HCT116 (cell line): Measurements from ENCODE around the gene LDHA.

Source experiments
- ELF1 ChIP-seq: IDR thresholded peaks from 2 replicates; pipeline ENCODE4 v1.6.1; 2012; ENCODE audit warnings: low read depth, borderline replicate concordance
- POLR2A ChIP-seq: IDR thresholded peaks from 2 replicates; pipeline ENCODE4 v1.7.0; 2011; ENCODE audit warnings: borderline replicate concordance; ENCODE audit not compliant: insufficient read depth, insufficient read length; ENCODE audit errors: extremely low read depth
- RAD21 ChIP-seq: IDR thresholded peaks from 2 replicates; pipeline ENCODE4 v1.6.1; 2012; ENCODE audit warnings: low read depth, mild to moderate bottlenecking
- REST ChIP-seq: IDR thresholded peaks from 2 replicates; pipeline ENCODE4 v1.6.1; 2012; ENCODE audit warnings: low read depth
- SP1 ChIP-seq: IDR thresholded peaks from 2 replicates; pipeline ENCODE4 v1.6.1; 2012; ENCODE audit warnings: low read depth
- YY1 ChIP-seq: IDR thresholded peaks from 2 replicates; pipeline ENCODE4 v1.6.1; 2011; ENCODE audit warnings: low read length, low read depth, moderate library complexity, mild to moderate bottlenecking; ENCODE audit not compliant: insufficient replicate concordance; ENCODE audit errors: extremely low read depth
- ZFX ChIP-seq: fragments of 450-650 bp; IDR thresholded peaks from 2 replicates; pipeline ENCODE4 v1.6.1; 2017
- ZNF274 ChIP-seq: fragments of 200-500 bp; sonication (Bioruptor generic); IDR thresholded peaks from 2 replicates; pipeline ENCODE4 v1.6.1; 2014; ENCODE audit warnings: mild to moderate bottlenecking, low read depth, low read length, inconsistent platforms
- TF ChIP-seq, protein P1 (sequence below), 3 experiments: fragments of 200-600 bp in 1 of 3; sonication (generic) in 1 of 3; IDR thresholded peaks in 2 of 3; conservative IDR thresholded peaks in 1 of 3; 2 replicates each; pipeline ENCODE4 v1.5.1; 2012 to 2017; ENCODE audit warnings: low read depth in 2 of 3, low read length in 2 of 3, antibody characterized with exemption in 1 of 3, borderline replicate concordance in 1 of 3, control low read depth in 1 of 3, mild to moderate bottlenecking in 1 of 3, mixed read lengths in 1 of 3, mixed run types in 1 of 3, moderate library complexity in 1 of 3; ENCODE audit not compliant: insufficient read depth in 1 of 3
- TF ChIP-seq, protein P2 (sequence below): IDR thresholded peaks from 2 replicates; pipeline ENCODE4 v1.6.1; 2012
- TF ChIP-seq, protein P3 (sequence below): IDR thresholded peaks from 2 replicates; pipeline ENCODE4 v1.6.1; 2012

DNA sequence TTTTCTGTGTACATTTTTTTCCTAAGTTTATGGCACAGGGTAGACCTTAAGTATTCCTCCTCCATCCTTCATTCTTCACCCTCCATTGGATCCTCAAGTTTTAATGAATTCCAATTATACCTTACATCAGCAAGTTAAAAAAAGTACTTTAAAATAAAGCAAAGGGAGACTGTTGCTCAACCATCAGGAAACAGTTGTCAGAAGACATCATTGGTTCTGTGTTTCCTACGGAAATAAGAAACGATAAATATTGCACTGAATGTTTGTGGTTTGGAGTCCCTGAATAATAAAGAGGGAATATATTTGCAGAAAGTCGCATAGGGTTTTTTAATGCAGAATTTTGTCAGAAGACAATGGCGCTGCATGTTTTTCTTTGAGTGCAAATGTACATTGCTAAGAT lies 28.1 kb upstream of the LDHA start:
- TF ChIP-seq RAD21 (no peak), SP1 (no peak), POLR2A (no peak), ZNF274 (no peak), YY1 (no peak), REST (no peak), ELF1 (no peak), ZFX (no peak)
- TF ChIP-seq, protein P1, sequence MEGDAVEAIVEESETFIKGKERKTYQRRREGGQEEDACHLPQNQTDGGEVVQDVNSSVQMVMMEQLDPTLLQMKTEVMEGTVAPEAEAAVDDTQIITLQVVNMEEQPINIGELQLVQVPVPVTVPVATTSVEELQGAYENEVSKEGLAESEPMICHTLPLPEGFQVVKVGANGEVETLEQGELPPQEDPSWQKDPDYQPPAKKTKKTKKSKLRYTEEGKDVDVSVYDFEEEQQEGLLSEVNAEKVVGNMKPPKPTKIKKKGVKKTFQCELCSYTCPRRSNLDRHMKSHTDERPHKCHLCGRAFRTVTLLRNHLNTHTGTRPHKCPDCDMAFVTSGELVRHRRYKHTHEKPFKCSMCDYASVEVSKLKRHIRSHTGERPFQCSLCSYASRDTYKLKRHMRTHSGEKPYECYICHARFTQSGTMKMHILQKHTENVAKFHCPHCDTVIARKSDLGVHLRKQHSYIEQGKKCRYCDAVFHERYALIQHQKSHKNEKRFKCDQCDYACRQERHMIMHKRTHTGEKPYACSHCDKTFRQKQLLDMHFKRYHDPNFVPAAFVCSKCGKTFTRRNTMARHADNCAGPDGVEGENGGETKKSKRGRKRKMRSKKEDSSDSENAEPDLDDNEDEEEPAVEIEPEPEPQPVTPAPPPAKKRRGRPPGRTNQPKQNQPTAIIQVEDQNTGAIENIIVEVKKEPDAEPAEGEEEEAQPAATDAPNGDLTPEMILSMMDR (IDR thresholded peaks at IDR 0.05 in 2 of 3, conservative IDR thresholded peaks at IDR 0.05 in 1 of 3; ENCODE audit: borderline replicate concordance in 1 of 3, insufficient read depth in 1 of 3, low read depth in 2 of 3, low read length in 2 of 3), result no peak
- TF ChIP-seq, protein P2, sequence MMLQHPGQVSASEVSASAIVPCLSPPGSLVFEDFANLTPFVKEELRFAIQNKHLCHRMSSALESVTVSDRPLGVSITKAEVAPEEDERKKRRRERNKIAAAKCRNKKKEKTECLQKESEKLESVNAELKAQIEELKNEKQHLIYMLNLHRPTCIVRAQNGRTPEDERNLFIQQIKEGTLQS, result no peak
- TF ChIP-seq, protein P3, sequence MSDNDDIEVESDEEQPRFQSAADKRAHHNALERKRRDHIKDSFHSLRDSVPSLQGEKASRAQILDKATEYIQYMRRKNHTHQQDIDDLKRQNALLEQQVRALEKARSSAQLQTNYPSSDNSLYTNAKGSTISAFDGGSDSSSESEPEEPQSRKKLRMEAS, result no peak
